ENCODE measurements around the gene MATN4. TPM values are rescaled to one million over a fixed set of nuclear protein-coding genes. Genes with fewer than 3 reads are reported as not detected.

Gene MATN4
- total and polyA plus RNA-seq, 2 of the 13 experiments (the other 11 are each of a cell fraction or from before 2014, with no cell fraction given), result not detected

- TF ChIP-seq MIXL1 (CRISPR knock-in tag; IDR thresholded peaks at IDR 0.05), result 0 out of 2 replicates have a peak, but pooled peaks have one; percentile 57
- no peak for TF ChIP-seq ZSCAN12 (CRISPR knock-in tag; IDR thresholded peaks at IDR 0.05)
- TF ChIP-seq, protein P1, sequence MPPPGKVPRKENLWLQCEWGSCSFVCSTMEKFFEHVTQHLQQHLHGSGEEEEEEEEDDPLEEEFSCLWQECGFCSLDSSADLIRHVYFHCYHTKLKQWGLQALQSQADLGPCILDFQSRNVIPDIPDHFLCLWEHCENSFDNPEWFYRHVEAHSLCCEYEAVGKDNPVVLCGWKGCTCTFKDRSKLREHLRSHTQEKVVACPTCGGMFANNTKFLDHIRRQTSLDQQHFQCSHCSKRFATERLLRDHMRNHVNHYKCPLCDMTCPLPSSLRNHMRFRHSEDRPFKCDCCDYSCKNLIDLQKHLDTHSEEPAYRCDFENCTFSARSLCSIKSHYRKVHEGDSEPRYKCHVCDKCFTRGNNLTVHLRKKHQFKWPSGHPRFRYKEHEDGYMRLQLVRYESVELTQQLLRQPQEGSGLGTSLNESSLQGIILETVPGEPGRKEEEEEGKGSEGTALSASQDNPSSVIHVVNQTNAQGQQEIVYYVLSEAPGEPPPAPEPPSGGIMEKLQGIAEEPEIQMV (CRISPR knock-in tag; IDR thresholded peaks at IDR 0.05; ENCODE audit: low read depth), result 0 out of 2 replicates have a peak, but pooled peaks have one; percentile 46
- TF ChIP-seq ZNF614 (CRISPR knock-in tag; IDR thresholded peaks at IDR 0.05; ENCODE audit: borderline replicate concordance), result 0 out of 2 replicates have a peak, but pooled peaks have one; percentile 42
- TF ChIP-seq SALL1 (CRISPR knock-in tag; IDR thresholded peaks at IDR 0.05), result peak; percentile 21; the same call in 1 of the 2 replicates
- no peak for TF ChIP-seq MXD3 (CRISPR knock-in tag; IDR thresholded peaks at IDR 0.05)
- TF ChIP-seq ZNF619 (CRISPR knock-in tag; IDR thresholded peaks at IDR 0.05), result 0 out of 2 replicates have a peak, but pooled peaks have one; percentile 38
- TF ChIP-seq, protein P2, sequence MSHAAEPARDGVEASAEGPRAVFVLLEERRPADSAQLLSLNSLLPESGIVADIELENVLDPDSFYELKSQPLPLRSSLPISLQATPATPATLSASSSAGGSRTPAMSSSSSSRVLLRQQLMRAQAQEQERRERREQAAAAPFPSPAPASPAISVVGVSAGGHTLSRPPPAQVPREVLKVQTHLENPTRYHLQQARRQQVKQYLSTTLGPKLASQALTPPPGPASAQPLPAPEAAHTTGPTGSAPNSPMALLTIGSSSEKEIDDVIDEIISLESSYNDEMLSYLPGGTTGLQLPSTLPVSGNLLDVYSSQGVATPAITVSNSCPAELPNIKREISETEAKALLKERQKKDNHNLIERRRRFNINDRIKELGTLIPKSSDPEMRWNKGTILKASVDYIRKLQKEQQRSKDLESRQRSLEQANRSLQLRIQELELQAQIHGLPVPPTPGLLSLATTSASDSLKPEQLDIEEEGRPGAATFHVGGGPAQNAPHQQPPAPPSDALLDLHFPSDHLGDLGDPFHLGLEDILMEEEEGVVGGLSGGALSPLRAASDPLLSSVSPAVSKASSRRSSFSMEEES (CRISPR knock-in tag; IDR thresholded peaks at IDR 0.05), result peak; percentile 36; the same call in 1 of the 2 replicates
- TF ChIP-seq MBD4 (IDR thresholded peaks at IDR 0.05; ENCODE audit: borderline replicate concordance, low read length), result no peak
- TF ChIP-seq, protein P3, sequence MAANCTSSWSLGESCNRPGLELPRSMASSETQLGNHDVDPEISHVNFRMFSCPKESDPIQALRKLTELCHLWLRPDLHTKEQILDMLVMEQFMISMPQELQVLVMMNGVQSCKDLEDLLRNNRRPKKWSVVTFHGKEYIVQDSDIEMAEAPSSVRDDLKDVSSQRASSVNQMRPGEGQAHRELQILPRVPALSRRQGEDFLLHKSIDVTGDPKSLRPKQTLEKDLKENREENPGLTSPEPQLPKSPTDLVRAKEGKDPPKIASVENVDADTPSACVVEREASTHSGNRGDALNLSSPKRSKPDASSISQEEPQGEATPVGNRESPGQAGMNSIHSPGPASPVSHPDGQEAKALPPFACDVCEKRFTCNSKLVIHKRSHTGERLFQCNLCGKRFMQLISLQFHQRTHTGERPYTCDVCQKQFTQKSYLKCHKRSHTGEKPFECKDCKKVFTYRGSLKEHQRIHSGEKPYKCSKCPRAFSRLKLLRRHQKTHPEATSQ (CRISPR knock-in tag; IDR thresholded peaks at IDR 0.05; ENCODE audit: borderline replicate concordance), result no peak
- TF ChIP-seq ZNF878 (CRISPR knock-in tag; IDR thresholded peaks at IDR 0.05), result no peak
- TF ChIP-seq, protein P4, sequence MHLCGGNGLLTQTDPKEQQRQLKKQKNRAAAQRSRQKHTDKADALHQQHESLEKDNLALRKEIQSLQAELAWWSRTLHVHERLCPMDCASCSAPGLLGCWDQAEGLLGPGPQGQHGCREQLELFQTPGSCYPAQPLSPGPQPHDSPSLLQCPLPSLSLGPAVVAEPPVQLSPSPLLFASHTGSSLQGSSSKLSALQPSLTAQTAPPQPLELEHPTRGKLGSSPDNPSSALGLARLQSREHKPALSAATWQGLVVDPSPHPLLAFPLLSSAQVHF (CRISPR knock-in tag; IDR thresholded peaks at IDR 0.05), result no peak
- TF ChIP-seq, protein P5, sequence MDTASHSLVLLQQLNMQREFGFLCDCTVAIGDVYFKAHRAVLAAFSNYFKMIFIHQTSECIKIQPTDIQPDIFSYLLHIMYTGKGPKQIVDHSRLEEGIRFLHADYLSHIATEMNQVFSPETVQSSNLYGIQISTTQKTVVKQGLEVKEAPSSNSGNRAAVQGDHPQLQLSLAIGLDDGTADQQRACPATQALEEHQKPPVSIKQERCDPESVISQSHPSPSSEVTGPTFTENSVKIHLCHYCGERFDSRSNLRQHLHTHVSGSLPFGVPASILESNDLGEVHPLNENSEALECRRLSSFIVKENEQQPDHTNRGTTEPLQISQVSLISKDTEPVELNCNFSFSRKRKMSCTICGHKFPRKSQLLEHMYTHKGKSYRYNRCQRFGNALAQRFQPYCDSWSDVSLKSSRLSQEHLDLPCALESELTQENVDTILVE (CRISPR knock-in tag; IDR thresholded peaks at IDR 0.05), result peak; percentile 58; the same call in 1 of the 2 replicates
- TF ChIP-seq KDM5B (CRISPR knock-in tag; IDR thresholded peaks at IDR 0.05; ENCODE audit: borderline replicate concordance), result 0 out of 2 replicates have a peak, but pooled peaks have one; percentile 37
- TF ChIP-seq KLF16 (CRISPR knock-in tag; IDR thresholded peaks at IDR 0.05), result 0 out of 4 replicates have a peak, but pooled peaks of 1 of the 2 experiments have one; percentile 33
- peak; percentile 85 for TF ChIP-seq RAD21 (CRISPR knock-in tag; IDR thresholded peaks at IDR 0.05)
- TF ChIP-seq FOSL2 (CRISPR knock-in tag; IDR thresholded peaks at IDR 0.05), result peak; percentile 8; the same call in 1 of the 2 replicates
- peak; percentile 8; the same call in 1 of the 2 replicates for TF ChIP-seq FOXO1 (CRISPR knock-in tag; IDR thresholded peaks at IDR 0.05)
- 0 out of 2 replicates have a peak, but pooled peaks have one; percentile 37 for TF ChIP-seq KDM4B (CRISPR knock-in tag; IDR thresholded peaks at IDR 0.05)
- peak; percentile 59 for TF ChIP-seq JARID2 (CRISPR knock-in tag; IDR thresholded peaks at IDR 0.05; ENCODE audit: insufficient replicate concordance)
- peak; percentile 82 for TF ChIP-seq SMC3 (IDR thresholded peaks at IDR 0.05; ENCODE audit: low read length)
Measured at GRCh38 chr20:45290677-45291355, 17.3 kb downstream of the MATN4 start (continued).
